Measurements from ENCODE around the gene SKI. TPM values are rescaled to one million over a fixed set of nuclear protein-coding genes. Genes with fewer than 3 reads are reported as not detected.
"Not testable (repeated sequence)": the region's sequence is repeated elsewhere in the genome, so short reads cannot be mapped to it uniquely, and the experiment has no call there.

SKI gene
- total RNA-seq, 4 donors from 2014 or later: 24.4 to 52.4 (median 32.2) TPM

DNA sequence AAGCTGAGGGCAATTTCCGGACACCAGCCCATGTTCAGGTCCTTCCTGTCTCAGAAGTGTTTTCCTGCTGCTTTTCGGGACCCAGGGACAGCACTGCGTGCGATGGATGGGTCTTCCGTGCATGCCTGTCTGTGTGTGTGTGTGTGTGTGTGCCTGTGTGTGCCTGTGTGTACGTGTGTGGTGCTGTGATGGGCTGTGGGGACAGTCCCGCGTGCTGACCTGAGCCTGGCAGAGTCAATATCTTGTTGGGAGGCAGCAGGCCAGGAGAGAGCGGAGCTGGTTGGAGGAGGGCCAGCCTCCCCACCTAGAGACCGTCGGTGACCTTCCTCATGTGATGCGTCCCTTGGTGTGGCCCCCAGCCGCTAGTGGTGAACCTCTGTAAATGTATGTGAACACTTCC is 13.7 kb downstream of the SKI start:
- H3K4me1 ChIP-seq: peaks cover 39 to 65% (median 52%) of the 10 kb centered on the region in 4 donors
- H3K9me3 ChIP-seq: no peaks in the 10 kb centered on the region
- no peaks in the 10 kb centered on the region for H3K27me3 ChIP-seq
- no peak overlapping the region for H3K4me3 ChIP-seq
- in situ Hi-C loops (cut with MboI; ENCODE audit: low pct_ligation_motif_present in 1 of 4, low pct_unique_long_range_greater_than_20kb in 1 of 4, low sequenced_read_pairs in 3 of 4) (no loop called here), intact Hi-C loops (cut with DNase I; ENCODE audit: low total_unique reads) (no loop called here)
- 76 to 100% methylated on average over 1 to 13 of the region's 13 CpGs for WGBS, 2 donors (ENCODE audit: low coverage in 1 of 2)
- no peak overlapping the region for H3K27ac ChIP-seq
- DNase-seq: no peak
- no peaks in the 10 kb centered on the region for H3K36me3 ChIP-seq
- TF ChIP-seq CTCF (IDR thresholded peaks at IDR 0.05): no peak
- no peak for TF ChIP-seq EP300 (IDR thresholded peaks at IDR 0.05; ENCODE audit: low read depth)
- no peak for TF ChIP-seq POLR2A (IDR thresholded peaks at IDR 0.05)
- TF ChIP-seq POLR2AphosphoS5 (IDR thresholded peaks at IDR 0.05): no peak

- in situ Hi-C loops (cut with MboI; ENCODE audit: low pct_ligation_motif_present in 1 of 4, low pct_unique_long_range_greater_than_20kb in 1 of 4, low sequenced_read_pairs in 3 of 4): no loop called here
- peaks cover 39 to 65% (median 52%) of the 10 kb centered on the region in 4 donors for H3K4me1 ChIP-seq
- intact Hi-C loops (cut with DNase I; ENCODE audit: low total_unique reads): no loop called here
- H3K27me3 ChIP-seq: no peaks in the 10 kb centered on the region
- DNase-seq: no peak
- H3K9me3 ChIP-seq: no peaks in the 10 kb centered on the region
- no peaks in the 10 kb centered on the region for H3K36me3 ChIP-seq
- H3K4me3 ChIP-seq: no peak overlapping the region
- 75 to 83% methylated on average over 5 to 32 of the region's 33 CpGs for WGBS, 2 donors (ENCODE audit: low coverage in 1 of 2)
- H3K27ac ChIP-seq: no peak overlapping the region
- no peak for TF ChIP-seq POLR2AphosphoS5 (IDR thresholded peaks at IDR 0.05)
- TF ChIP-seq EP300 (IDR thresholded peaks at IDR 0.05; ENCODE audit: low read depth): no peak
- no peak for TF ChIP-seq CTCF (IDR thresholded peaks at IDR 0.05)
- TF ChIP-seq POLR2A (IDR thresholded peaks at IDR 0.05): no peak
Observed at GRCh38 chr1:2242814-2243725, 15.0 kb downstream of the SKI start.

DNA sequence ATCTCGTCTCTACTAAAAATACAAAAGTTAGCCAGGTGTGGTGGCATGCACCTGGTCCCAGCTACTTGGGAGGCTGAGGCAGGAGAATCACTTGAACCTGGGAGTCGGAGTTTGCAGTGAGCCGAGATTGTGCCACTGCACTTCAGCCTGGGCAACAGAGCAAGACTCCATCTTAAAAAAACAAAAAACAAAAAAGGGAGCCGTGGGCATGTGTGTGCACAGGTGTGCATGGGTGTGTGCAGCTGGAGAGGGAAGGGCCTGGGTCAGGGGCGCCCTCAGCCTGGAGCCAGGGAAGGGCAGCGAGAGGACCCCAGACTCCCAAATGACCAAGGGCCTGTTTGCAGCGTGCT is 18.9 kb downstream of the SKI start:
- H3K9me3 ChIP-seq; intact Hi-C loops (cut with DNase I; ENCODE audit: low total_unique reads); H3K4me3 ChIP-seq; H3K27me3 ChIP-seq; H3K27ac ChIP-seq; DNase-seq; in situ Hi-C loops (cut with MboI; ENCODE audit: low pct_ligation_motif_present in 1 of 4, low pct_unique_long_range_greater_than_20kb in 1 of 4, low sequenced_read_pairs in 3 of 4); H3K36me3 ChIP-seq: not testable (repeated sequence)
- 74 to 85% methylated on average over 3 to 7 of the region's 7 CpGs for WGBS, 2 donors (ENCODE audit: low coverage in 1 of 2)
- H3K4me1 ChIP-seq: peaks cover 56 to 75% (median 64%) of the 10 kb centered on the region in 4 donors

GRCh38 chr1:2247760-2248126 is 19.6 kb downstream of the SKI start:
- no peak for DNase-seq
- TF ChIP-seq POLR2AphosphoS5 (IDR thresholded peaks at IDR 0.05) (no peak), CTCF (IDR thresholded peaks at IDR 0.05) (no peak), POLR2A (IDR thresholded peaks at IDR 0.05) (no peak), EP300 (IDR thresholded peaks at IDR 0.05; ENCODE audit: low read depth) (no peak)
- 66% methylated on average over 17 of the region's 18 CpGs; no CpG with 5 or more reads in 1 of the 2 donors for WGBS, 2 donors (ENCODE audit: low coverage in 1 of 2)
- intact Hi-C loops (cut with DNase I; ENCODE audit: low total_unique reads) (no loop called here), in situ Hi-C loops (cut with MboI; ENCODE audit: low pct_ligation_motif_present in 1 of 4, low pct_unique_long_range_greater_than_20kb in 1 of 4, low sequenced_read_pairs in 3 of 4) (no loop called here)
- Histone ChIP-seq H3K4me3 (no peak overlapping the region), H3K27ac (peak overlapping the region; percentile 39 to 76 (median 61)), H3K9me3 (no peaks in the 10 kb centered on the region), H3K27me3 (no peaks in the 10 kb centered on the region), H3K4me1 (peaks cover 57 to 74% (median 65%) of the 10 kb centered on the region in 4 donors), H3K36me3 (no peaks in the 10 kb centered on the region)

Data from transverse colon (tissue), 4 donors.